ENCODE results near the gene CACNA1D.
A peak's percentile ranks its signal among the peaks of the same experiment; 100 is the strongest.

The CACNA1D gene

DNA sequence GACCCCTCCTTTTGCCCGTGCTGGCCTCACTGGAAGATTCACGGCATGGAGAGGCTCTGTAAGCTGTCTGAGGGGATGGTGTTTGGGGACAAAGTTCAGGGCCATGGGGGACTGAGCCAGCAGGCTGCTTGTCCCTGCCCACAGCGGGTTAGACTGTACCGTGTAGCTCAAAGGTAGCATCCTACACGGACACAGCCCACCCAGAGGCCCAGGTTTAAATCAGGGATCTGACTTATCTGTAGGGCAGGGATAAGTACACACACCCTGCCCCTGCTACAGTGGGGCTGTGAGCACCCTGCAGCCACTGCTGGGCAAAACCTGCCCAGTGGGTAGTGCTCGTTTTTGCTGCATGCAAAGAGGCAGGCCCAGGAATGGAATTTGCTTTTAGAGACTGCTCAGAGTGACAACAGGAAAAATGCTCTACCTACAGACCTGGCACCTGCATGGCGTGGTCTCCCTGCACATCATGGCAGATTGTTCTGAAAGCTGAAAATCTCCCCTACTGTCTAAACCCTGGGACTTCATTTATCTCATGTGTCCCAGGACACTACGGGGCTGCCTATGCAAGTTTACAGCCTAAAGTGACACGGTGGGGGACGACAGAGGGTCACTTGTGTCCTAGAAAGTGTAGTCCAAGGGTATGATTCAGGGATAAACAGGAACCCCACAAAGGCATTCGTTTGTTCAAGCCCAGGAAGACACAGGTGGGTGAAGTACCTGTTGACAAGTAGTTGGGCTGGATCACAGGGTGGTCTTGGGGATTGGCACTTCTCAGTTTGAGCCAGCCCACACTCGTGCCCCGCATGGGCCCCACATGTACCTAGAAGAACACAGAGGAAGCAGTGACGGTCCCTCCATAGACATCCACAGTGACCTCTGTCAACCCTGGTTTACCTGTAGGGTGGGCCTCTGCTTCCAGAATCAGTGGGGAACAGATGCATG is 324.1 kb downstream of the CACNA1D start:
- TF ChIP-seq, protein P1, sequence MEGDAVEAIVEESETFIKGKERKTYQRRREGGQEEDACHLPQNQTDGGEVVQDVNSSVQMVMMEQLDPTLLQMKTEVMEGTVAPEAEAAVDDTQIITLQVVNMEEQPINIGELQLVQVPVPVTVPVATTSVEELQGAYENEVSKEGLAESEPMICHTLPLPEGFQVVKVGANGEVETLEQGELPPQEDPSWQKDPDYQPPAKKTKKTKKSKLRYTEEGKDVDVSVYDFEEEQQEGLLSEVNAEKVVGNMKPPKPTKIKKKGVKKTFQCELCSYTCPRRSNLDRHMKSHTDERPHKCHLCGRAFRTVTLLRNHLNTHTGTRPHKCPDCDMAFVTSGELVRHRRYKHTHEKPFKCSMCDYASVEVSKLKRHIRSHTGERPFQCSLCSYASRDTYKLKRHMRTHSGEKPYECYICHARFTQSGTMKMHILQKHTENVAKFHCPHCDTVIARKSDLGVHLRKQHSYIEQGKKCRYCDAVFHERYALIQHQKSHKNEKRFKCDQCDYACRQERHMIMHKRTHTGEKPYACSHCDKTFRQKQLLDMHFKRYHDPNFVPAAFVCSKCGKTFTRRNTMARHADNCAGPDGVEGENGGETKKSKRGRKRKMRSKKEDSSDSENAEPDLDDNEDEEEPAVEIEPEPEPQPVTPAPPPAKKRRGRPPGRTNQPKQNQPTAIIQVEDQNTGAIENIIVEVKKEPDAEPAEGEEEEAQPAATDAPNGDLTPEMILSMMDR (conservative IDR thresholded peaks at IDR 0.05; ENCODE audit: control insufficient read depth, insufficient read depth, low read depth, low read length) = no peak
- H3K4me3 ChIP-seq (ENCODE audit: control insufficient read depth, low read depth, low read length) = no peak overlapping the region
- DNase-seq (ENCODE audit: low read depth) = no peak

DNA sequence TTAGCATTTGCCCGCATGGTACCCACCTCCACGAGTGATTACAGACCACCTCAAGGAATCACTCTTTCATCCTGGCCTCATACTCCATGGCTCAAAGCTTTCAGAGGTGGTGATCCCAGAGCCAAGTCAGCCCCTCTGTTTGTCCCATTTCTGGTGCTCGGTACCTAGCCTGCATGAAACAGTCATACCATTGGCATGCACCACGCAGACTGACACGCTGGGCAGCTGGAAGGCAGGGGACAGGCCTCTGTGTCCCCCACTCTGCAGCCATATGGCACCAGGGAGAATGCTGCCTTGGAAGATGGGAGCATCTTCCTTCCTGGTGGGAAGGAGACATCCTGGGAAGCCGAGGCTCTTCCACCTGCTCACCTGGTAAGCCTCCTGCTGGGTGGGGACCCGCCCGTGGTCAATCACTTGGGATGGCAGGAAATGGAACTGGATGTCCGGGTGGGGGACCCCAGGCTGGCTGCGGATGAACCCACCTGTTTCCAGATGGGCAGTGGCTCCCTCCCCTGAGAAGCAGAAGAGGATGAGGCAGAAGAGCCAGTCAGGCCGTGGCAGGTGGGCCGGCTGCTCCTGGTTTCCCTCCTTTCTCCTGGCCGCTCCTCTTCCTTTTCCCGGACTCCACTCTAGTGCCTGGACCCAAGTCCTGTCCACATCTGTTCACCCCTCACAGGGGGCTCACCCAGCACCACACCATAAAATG is 324.9 kb downstream of the CACNA1D start:
- TF ChIP-seq, protein P1 (conservative IDR thresholded peaks at IDR 0.05; ENCODE audit: control insufficient read depth, insufficient read depth, low read depth, low read length) = no peak
- DNase-seq (ENCODE audit: low read depth) = no peak
- no peak overlapping the region for H3K4me3 ChIP-seq (ENCODE audit: control insufficient read depth, low read depth, low read length)

DNA sequence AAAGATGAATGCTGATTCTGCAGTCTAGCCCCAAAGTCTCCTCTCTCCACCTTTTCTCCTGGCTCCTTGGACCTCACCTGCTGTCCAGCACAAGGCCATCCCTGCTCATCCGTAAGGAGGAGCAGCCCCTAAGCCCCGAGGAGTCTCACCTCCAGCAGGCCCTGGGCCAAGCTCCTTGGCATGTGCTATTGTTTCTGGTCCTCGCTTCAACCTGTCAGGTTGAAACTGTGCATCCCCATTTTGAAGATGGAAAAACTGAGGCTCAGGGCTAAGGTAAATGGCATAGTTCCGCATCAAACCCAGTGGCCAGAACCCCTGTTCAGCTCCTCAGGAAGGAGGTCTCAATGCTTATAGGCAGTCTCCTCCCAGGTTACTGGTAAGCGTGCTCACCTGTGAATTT is 325.7 kb downstream of the CACNA1D start:
- TF ChIP-seq, protein P1 (conservative IDR thresholded peaks at IDR 0.05; ENCODE audit: control insufficient read depth, insufficient read depth, low read depth, low read length) = no peak
- no peak overlapping the region for H3K4me3 ChIP-seq (ENCODE audit: control insufficient read depth, low read depth, low read length)
- no peak for DNase-seq (ENCODE audit: low read depth)

DNA sequence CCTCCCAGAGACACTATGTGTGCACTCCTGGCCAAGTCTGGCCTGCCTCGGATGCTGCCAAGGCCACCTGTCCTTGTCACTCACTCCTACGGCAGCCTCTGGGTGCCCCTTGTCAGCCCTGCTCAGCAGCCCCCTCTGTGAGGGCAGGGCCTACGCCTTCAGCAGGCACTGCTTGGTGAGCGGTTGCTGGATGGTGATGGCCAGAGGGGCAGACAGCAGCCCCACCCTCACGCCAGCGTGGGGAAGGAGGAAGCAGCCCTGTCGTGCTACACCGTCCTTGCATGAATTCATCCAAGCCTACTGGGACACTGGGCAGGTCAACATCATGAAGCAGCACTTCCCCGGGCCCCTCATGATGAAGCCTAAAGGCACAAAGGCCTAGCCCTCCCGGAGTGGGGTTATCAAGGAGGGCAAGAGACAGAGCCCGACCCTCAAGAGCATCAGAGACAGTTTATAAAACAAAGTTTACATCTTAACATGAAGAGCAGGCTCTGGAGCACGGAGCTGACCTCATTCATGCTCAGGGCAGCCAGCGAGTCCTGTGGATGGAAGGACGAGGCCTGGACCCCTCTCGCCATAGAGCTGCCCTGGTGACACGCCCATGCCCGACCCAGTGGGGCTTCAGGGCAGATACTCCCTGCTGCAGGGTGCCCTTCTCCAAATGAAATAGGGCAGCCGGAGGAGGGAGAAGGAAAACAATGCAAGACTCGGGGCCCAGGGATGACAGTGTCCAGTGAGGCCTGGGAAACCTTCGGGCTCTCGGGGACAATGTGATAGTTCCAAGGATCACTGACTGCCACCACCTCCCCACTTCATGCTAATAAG is 326.6 kb downstream of the CACNA1D start:
- TF ChIP-seq, protein P1 (conservative IDR thresholded peaks at IDR 0.05; ENCODE audit: control insufficient read depth, insufficient read depth, low read depth, low read length) = no peak
- no peak for DNase-seq (ENCODE audit: low read depth)
- no peak overlapping the region for H3K4me3 ChIP-seq (ENCODE audit: control insufficient read depth, low read depth, low read length)

DNA sequence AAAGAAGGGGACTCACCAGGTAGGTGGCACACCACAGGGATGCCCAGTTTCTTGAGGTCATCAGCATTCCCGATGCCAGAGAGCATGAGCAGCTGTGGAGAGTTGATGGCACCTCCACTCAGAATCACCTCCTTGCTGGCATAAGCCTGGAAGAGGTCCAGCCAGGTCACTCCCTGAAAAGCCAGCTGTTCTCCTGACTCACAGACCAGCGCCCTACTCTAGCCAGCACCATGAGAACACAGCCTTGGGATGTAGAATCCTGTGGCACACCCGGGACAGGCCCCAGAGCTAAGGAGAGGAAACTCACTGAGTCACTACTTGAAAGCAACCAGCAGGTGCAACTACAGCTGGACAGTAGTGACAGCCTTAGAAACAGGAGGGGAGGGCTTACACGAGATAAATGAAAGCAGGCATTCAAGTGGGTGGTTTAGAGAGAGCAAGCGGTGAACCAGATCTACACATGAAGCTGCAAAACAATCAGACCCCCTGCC is 327.3 kb downstream of the CACNA1D start:
- peak; percentile 6 for DNase-seq (ENCODE audit: low read depth)
- no peak overlapping the region for H3K4me3 ChIP-seq (ENCODE audit: control insufficient read depth, low read depth, low read length)
- TF ChIP-seq, protein P1 (conservative IDR thresholded peaks at IDR 0.05; ENCODE audit: control insufficient read depth, insufficient read depth, low read depth, low read length) = no peak

DNA sequence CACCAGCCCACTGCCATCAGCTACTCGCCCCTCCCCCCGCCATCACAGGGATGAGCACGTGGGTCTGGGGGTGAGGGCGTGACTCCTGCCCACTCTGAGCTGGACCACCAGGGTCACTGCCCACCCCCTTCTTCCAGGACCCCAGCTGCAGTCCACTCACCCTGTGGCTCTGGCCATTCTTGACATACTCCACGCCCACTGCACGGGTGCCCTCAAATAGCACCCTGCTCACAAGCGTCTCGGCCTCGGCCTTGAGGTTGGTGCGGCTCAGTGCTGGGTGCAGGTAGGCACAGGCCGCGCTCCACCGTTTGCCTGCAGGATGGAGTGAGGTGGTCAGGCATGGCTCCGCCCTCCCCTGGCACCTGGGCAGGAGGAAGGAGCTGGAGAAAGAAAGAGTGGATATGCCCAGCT is 327.9 kb downstream of the CACNA1D start:
- TF ChIP-seq, protein P1 (conservative IDR thresholded peaks at IDR 0.05; ENCODE audit: control insufficient read depth, insufficient read depth, low read depth, low read length) = no peak
- DNase-seq (ENCODE audit: low read depth) = no peak
- H3K4me3 ChIP-seq (ENCODE audit: control insufficient read depth, low read depth, low read length) = no peak overlapping the region
